ENCODE data around the gene CCDC141.

The CCDC141 gene

DNA sequence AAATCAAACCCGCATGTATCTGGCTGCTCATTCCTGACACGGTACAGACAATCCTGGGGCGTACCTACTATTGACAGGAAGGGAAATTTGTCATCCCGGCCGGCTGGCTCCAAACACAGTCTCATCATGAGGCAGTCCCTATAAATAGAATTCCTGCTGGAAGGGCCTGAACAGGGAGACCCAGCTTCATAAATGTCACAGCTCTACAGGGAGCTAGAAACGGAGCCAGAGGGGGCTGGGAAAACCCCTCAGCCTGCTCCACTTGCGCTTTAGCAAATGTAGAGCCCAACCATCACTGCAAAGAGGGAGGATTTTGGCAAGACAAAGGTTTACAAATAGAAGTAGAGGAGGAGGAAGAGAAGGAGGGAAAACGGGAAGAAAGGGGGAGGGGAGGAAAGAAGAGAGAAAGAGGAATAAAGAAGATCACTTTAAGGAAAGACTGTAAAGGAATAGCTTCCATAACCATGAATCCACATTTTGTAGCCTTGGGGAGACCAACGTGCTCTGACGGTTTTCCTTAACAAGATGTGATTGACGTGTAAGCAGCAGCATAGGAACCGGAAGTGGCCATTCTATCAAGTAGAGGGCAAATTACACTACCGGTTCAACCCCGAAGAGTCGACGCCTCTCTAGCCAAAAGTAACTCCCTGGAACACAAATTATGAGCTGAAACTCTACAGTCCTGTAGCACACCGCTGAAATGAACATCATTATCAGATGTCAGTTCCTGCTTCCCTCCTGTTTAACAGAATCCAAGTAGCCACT is 185.9 kb downstream of the CCDC141 start:
- no peak for DNase-seq

DNA sequence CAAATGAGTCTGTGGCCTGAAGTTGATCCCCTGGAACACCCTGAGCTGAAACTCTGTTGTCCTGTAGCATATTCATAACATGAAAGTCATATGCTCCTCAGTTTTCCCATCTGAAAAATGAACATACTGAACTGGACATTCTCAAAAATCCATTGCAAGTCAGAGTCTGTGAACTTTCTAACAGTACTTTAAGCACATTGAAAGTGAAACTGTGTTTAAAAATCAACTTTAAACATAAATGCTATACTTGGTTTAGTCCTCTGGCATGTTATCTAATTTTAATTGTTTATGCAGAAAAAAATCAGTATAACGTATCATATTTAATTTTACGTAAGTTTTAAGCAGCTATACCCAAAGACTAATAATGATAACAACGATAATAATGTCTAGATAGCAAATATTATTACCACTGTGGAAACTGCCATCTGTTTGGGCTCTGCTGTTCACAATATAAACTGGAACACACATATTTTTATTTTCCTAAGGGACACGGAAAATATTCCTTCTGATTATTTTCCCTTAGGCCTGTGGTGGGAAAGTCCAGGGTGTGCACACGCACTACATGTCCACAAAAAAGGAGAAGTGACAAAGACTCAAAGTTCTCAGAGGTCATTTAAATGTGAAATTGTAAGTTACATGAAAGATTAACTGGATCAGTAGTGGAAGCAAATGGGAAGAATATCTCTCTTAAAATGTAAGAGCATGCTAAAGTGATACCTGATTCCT is 186.6 kb downstream of the CCDC141 start:
- no peak for DNase-seq

DNA sequence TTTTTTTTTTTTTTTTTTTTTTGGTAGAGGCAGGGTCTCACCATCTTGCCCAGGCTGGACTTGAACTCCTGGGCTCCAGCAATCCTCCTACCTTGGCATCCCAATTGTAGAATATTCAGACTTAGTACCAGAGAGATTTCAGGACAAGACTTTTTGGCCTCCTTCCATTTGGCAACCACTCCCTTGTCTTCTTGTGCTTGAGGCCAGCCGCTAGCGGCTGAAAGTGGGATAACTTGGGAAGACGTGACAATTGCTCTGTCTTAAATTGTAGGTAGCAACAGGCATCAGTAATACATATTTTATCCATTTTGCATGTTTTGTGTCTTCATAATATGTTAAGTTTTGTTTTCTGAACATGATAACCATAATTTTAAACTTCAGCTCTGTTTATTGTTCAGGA is 189.4 kb downstream of the CCDC141 start:
- no peak for DNase-seq

DNA sequence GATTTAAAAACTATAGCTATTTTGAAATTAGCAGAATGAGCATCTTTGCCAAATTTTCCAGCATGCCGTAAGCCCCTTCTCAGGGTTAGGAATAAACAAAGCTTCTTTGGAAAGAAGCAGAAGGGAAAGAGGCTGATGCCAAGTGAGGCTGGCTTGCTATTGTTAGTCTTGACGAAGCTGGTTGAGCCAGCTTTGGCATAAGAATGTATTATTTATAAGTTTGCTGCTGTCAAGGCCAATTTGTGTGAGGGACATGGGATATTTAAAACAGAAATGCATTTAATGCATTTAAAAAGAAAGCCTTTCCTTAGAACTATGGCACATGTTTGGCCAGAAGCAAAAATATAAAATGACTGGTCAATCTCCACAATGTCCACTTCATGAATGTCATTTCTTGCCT is 190.2 kb downstream of the CCDC141 start:
- no peak for DNase-seq

DNA sequence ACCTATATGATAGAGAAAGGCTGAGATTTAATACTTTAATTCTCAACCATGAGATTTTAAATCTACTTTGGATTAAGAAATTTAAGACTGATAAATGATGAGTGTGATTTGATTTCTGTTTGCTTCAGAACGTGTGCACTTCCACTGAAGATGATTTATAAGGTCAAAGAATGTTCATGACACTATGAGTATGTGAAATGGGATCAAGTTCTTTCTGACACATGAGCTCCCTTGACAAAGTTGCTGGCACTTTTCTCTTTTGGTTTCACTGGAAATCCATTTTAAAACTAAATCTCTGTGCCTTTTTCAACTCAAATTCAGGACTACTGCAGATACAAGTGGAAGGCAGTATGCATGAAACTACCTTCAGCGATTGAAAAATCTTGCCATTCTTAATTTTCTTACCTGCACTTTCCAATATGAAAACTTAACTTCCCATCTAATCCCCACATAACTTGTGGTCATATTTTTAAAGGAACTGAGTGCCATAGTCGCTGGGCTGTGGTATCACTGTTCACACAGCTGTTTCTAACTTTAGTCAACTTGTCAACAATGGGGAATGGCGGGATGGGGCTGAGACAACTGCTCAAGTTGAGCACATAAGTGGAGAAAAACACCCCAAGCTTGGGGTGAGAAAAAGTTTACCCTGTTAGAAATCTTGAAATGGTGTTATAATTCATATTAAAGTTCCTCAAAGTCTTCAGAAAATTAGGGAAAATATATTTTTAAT is 190.9 kb downstream of the CCDC141 start:
- no peak for DNase-seq

DNA sequence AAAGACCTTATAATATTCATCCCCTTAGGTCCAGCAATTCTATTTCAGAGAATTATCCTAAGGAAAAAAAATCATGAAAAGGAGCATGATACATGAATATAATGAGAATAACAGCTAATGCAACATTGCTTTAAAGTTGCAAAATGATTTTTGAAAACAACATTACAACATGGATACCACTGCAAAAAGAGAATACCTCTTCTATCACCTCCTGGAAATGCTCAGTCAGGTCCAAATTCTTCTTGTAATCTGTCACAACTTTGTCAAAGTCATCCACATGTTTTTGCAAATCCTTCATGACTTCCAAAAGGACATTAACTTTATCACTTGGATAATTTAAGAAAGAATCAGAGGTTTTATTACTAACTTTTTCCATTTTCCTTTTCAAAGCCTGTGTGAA is 194.8 kb downstream of the CCDC141 start:
- DNase-seq: no peak

- no peak for DNase-seq
Measured at GRCh38 chr2:178848335-178848734, 201.6 kb downstream of the CCDC141 start.

- no peak for DNase-seq
Measured at GRCh38 chr2:178846458-178846802, 203.5 kb downstream of the CCDC141 start.

DNA sequence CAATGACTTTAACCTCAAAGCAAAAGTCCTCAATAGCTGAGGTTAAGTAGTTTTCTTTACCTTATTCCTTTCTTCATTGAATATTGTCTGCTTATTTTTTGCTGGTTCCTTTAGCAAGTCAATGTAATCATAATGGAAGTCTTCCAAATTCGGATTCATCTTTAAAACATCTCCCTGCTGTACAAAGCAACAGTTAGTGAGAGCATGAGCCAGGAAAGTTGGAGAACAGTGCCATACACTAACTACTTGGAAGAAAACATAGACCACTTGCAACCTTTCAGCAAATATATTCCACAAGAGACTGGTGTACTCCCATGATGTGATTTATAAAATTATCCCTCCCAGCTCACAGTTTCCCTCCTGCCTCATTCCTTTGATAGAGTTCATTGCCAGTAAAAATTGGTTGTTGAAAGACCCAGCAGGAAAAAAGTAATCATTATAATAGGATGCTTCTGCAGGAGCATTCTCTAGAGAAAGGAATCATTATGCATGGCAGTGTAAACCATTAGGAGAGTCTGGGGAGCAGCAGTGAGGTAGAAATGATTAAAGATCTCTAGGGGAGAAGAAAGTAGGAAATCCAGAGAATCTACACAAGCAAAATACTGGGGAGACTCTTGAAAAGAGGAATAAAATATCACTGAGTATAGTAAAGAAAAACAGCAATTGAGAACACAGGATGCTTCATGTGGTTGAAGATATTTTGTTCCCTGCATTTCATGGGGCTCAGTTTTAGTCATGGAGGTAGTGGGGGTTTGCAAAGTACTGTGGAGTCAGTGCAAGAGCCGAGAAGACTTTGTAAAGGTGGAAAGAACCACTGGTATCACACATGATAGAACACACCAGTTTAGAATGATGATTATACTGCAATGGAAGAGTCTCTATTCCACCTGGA is 204.1 kb downstream of the CCDC141 start:
- DNase-seq: no peak

- DNase-seq: no peak
Measured at GRCh38 chr2:178844701-178845100, 205.2 kb downstream of the CCDC141 start.

GRCh38 chr2:178844269-178844668 is 205.7 kb downstream of the CCDC141 start:
- DNase-seq: no peak

DNA sequence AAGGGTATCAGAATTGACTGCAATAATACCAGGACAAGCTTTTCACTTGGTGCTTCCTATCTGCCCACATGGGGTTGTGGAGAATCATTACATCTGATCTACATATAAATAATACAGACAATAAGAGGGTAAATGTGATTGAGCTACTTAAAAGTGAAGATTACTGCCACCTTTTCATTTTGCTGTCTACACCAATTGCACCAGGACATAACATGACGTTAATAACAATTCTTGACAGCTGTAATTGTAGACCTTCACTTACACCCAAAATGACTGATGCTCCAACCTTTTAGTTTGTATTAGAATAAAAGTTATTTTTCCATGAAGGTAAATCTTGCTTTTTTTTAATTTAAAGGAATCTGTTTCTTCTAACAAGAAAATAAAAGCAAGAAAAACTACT is 206.2 kb downstream of the CCDC141 start:
- DNase-seq: no peak

GRCh38 chr2:178836807-178837206 is 213.1 kb downstream of the CCDC141 start:
- no peak for DNase-seq

- no peak for DNase-seq
Measured at GRCh38 chr2:178834086-178834485, 215.9 kb downstream of the CCDC141 start.

- no peak for DNase-seq
Measured at GRCh38 chr2:178833382-178833781, 216.6 kb downstream of the CCDC141 start.

DNA sequence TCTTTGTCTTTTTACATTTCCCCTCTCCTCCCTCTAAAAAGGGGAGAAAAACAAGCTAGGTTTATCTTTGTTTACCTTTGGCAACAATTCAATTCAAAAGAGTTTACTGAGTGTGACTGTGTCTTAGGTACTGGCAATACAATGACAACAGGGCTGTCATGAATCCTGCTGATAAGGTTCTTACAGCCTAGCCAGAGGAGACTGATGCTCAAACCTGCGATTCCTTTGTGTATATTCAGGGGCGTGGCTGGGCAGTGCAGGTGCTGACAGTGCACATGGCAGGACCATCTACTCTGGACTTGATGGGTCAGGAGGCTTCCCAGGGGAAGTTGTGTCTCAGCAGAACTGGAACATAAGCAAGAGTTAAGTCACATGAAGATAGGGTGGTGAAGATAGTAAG is 219.5 kb downstream of the CCDC141 start:
- no peak for DNase-seq

DNA sequence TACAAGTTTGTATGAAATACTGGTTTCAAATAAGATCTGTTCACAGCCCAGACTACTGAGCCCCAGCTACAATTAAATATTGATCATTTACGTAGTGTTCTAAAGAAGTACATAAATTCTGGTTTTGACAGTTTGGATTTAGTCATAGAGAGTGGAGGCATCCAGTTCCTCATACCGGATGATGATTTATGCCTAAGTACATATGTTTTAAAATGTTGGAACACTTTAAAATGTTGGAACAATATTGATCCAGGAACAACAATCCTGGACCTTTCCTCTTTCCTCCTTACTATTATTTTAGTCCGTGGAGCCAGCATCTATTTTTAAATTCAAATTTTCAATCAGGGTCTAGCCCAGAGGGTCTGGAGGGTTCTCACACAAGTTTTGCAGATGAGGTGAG is 220.0 kb downstream of the CCDC141 start:
- no peak for DNase-seq

- no peak for DNase-seq
Measured at GRCh38 chr2:178829299-178829960, 220.5 kb downstream of the CCDC141 start.

DNA sequence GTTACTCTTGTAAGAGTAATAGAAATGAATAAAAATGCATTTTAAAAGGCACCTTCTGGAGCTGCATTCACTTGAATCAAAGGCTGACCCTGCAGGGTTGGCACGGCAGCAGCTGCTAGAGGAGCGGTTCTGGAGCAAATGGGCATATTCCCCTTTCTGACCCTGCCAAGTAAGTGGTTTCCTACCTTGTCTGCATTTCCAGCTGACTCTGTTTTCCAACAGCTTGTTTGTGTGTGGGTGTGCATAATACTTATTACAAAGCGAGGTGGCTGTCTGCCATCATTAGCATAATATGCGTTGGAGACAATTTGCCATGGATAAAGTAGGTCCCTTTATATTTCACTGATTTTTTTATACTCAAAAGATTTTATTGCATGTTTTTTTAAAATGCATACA is 221.5 kb downstream of the CCDC141 start:
- no peak for DNase-seq

DNA sequence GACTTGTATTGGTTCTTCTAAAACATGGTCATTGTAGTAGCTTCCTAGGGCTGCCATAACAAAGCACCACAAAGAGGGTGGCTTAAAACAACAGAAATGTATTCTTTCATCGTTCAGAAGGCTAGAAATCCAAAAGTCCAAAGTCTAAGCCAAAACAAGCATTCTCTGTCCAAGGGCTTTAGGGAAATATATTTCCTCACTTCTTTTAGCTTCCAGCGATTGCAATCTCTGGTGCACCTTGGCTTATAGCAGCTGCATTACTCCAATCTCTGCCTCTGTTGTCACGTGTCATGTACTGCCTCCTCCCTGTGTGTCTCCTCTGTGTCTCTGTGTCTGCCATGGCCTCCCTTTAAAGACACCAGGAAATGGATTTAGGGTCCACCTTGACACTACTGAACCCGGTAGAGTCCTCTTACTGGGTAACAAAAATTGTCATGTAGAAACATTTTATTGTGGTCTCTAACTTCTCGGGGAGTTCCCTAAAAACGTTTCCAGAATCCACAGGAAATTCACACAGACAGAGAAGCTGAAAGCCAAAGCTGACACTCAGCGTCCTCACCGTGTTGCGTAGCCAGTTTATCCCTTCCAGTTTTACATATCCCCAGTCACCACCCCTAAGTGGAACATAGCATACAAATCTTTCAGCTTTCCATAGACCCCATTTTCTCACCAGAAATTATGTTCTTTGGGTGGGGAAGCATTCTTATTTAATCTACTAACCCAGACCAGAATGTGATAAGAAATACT is 222.0 kb downstream of the CCDC141 start:
- no peak for DNase-seq

DNA sequence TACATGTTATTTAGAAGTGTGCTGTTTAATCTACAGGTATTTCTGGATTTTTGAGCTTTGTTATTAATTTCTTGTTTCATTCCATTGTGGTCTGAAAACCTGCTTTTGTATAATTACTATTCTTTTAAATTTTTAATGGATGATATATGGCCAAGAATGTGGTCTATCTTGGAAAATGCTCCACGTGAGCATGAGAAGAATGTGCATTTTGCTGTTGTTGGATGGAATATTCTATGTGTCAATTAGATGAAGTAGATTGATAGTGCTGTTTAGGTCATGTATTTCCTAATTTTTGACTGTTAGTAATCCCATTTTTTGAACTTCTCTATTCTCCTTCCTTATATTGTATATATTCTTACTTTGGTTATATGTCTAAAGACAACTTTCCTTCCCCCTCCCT is 222.8 kb downstream of the CCDC141 start:
- DNase-seq: no peak

- DNase-seq: no peak
Measured at GRCh38 chr2:178825183-178825582, 224.8 kb downstream of the CCDC141 start.

Data from activated CD4-positive, alpha-beta T cell treated with anti-CD3 and anti-CD28 coated beads, Interleukin-10, Interleukin-2, amounts not matched to agents 100 ng/mL and 50 ng/mL, durations not matched to agents 16 hours and 8 hours (primary cell).